HG03342 (cell line): ENCODE data around the gene FRAS1.
"Not testable (repeated sequence)": the region's sequence is repeated elsewhere in the genome, so short reads cannot be mapped to it uniquely, and the experiment has no call there.

Source experiments
- ATAC-seq: cut with Tn5 transposase; IDR thresholded peaks from one replicate; pipeline ENCODE4 v1.9.1; 2021; ENCODE audit warnings: mild to moderate bottlenecking, moderate library complexity; ENCODE audit not compliant: unreplicated experiment

FRAS1 gene

GRCh38 chr4:78423790-78424189 is 366.7 kb downstream of the FRAS1 start:
- no peak for ATAC-seq

GRCh38 chr4:78424461-78424860 is 367.3 kb downstream of the FRAS1 start:
- no peak for ATAC-seq

GRCh38 chr4:78426972-78427371 is 369.8 kb downstream of the FRAS1 start:
- no peak for ATAC-seq

GRCh38 chr4:78428996-78429395 is 371.9 kb downstream of the FRAS1 start:
- no peak for ATAC-seq

GRCh38 chr4:78432896-78433295 is 375.8 kb downstream of the FRAS1 start:
- no peak for ATAC-seq

GRCh38 chr4:78437608-78438088 is 380.5 kb downstream of the FRAS1 start:
- no peak for ATAC-seq

- no peak for ATAC-seq
Observed at GRCh38 chr4:78439328-78439727, 382.2 kb downstream of the FRAS1 start.

GRCh38 chr4:78441756-78442155 is 384.6 kb downstream of the FRAS1 start:
- ATAC-seq, result no peak

- ATAC-seq, result no peak
Observed at GRCh38 chr4:78446619-78447018, 389.5 kb downstream of the FRAS1 start.

GRCh38 chr4:78451407-78451806 is 394.3 kb downstream of the FRAS1 start:
- ATAC-seq, result no peak

- no peak for ATAC-seq
Observed at GRCh38 chr4:78454016-78454415, 396.9 kb downstream of the FRAS1 start.

- no peak for ATAC-seq
Observed at GRCh38 chr4:78457751-78458150, 400.6 kb downstream of the FRAS1 start.

- no peak for ATAC-seq
Observed at GRCh38 chr4:78459327-78459726, 402.2 kb downstream of the FRAS1 start.

- no peak for ATAC-seq
Observed at GRCh38 chr4:78460368-78460767, 403.2 kb downstream of the FRAS1 start.

- no peak for ATAC-seq
Observed at GRCh38 chr4:78464265-78464664, 407.1 kb downstream of the FRAS1 start.

- ATAC-seq, result not testable (repeated sequence)
Observed at GRCh38 chr4:78467223-78467622, 410.1 kb downstream of the FRAS1 start.

GRCh38 chr4:78468272-78468671 is 411.1 kb downstream of the FRAS1 start:
- ATAC-seq, result no peak

- ATAC-seq, result no peak
Observed at GRCh38 chr4:78476108-78476704, 419.1 kb downstream of the FRAS1 start.

GRCh38 chr4:78477276-78477675 is 420.2 kb downstream of the FRAS1 start:
- ATAC-seq, result no peak

- ATAC-seq, result no peak
Observed at GRCh38 chr4:78478523-78478922, 421.4 kb downstream of the FRAS1 start.

GRCh38 chr4:78480286-78480685 is 423.2 kb downstream of the FRAS1 start:
- no peak for ATAC-seq

GRCh38 chr4:78481180-78481579 is 424.1 kb downstream of the FRAS1 start:
- no peak for ATAC-seq

- ATAC-seq, result no peak
Observed at GRCh38 chr4:78482281-78482680, 425.2 kb downstream of the FRAS1 start.
